ENCODE results near the gene OR2A25. TPM values are rescaled to one million over a fixed set of nuclear protein-coding genes. Genes with fewer than 3 reads are reported as not detected.
"Not testable (repeated sequence)": the region's sequence is repeated elsewhere in the genome, so short reads cannot be mapped to it uniquely, and the experiment has no call there.

The OR2A25 gene
- polyA plus RNA-seq, 6 donors from 2014 or later = not detected

GRCh38 chr7:144037414-144038035 is 32.1 kb upstream of the OR2A25 start:
- no peak for DNase-seq
- H3K27me3 Mint-ChIP-seq = peaks cover 13 to 28% (median 15%) of the 10 kb centered on the region in 3 donors
- ATAC-seq (ENCODE audit: low read depth in 2 of 2) = no peak
- H3K9me3 Mint-ChIP-seq = no peaks in the 10 kb centered on the region
- no peak overlapping the region for H3K27ac Mint-ChIP-seq
- no peak overlapping the region for H3K4me3 Mint-ChIP-seq
- H3K36me3 Mint-ChIP-seq = no peaks in the 10 kb centered on the region
- H3K4me1 Mint-ChIP-seq = no peaks in the 10 kb centered on the region

- H3K9me3 Mint-ChIP-seq = no peaks in the 10 kb centered on the region
- H3K36me3 Mint-ChIP-seq = no peaks in the 10 kb centered on the region
- DNase-seq = no peak
- H3K27ac Mint-ChIP-seq = no peak overlapping the region
- H3K4me1 Mint-ChIP-seq = no peaks in the 10 kb centered on the region
- ATAC-seq (ENCODE audit: low read depth in 2 of 2) = no peak
- no peak overlapping the region for H3K4me3 Mint-ChIP-seq
- peaks cover 11 to 16% (median 13%) of the 10 kb centered on the region in 3 donors for H3K27me3 Mint-ChIP-seq
Observed at GRCh38 chr7:144038887-144039286, 30.7 kb upstream of the OR2A25 start.

DNA sequence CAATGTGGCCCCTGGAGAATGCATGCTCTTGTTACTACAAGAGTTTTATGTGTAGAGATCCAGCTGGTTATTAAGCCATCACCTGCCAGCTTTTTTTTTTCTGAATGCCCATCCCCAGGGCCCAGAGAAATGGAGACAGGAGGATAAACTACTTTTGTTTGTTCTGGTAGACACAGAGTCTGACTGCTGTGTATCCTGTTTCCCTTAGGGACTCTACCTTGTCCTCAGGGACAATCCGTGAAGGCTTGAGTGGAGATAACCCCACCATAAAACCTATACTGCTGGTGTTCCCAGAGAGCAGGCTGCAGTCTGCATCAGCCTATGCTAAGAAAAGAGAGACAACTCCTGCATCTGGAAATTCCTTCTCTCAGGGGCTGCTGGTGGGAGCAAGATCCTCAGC is 21.0 kb upstream of the OR2A25 start, which contains the start of gene OR2A5:
Gene OR2A5, plus strand, starts transcription at position 301 of the 400 bp plus-strand sequence. CDS start 1,454 bp downstream, outside the sequence.
- Mint-ChIP-seq H3K9me3 (peaks cover 0 to 4% (median 0%) of the 10 kb centered on the region in 7 donors), H3K27me3 (peaks cover 14 to 27% (median 15%) of the 10 kb centered on the region in 3 donors), H3K36me3 (no peaks in the 10 kb centered on the region), H3K4me1 (no peaks in the 10 kb centered on the region), H3K27ac (no peak within 1 kb of the TSS), H3K4me3 (no peak within 1 kb of the TSS)
- DNase-seq = no peak
- ATAC-seq (ENCODE audit: low read depth in 2 of 2) = no peak

DNA sequence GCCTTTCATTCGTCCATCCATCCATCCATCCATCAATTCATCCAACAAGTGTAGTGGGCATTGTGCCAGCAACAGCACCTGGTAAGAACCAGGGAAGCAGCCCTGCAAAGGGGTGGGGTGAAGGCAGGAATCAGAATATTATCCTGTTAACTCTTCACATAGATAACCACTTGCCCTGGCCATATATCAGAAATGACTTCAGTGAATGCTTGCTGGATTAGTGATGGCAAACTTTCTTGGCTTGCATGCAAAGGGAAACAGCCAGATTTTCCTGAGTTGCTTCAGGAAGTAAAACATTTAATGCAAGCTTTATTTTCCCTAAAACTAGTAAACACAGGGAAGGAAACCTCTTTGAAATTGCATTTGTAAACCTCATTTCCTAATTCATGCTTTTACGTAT is 20.1 kb upstream of the OR2A25 start:
- DNase-seq = no peak
- Mint-ChIP-seq H3K9me3 (peaks cover 0 to 4% (median 0%) of the 10 kb centered on the region in 7 donors), H3K4me1 (no peaks in the 10 kb centered on the region)

GRCh38 chr7:144050093-144050492 is 19.5 kb upstream of the OR2A25 start:
- no peak for DNase-seq
- no peak overlapping the region for H3K4me3 Mint-ChIP-seq
- no peak overlapping the region for H3K27ac Mint-ChIP-seq
- no peaks in the 10 kb centered on the region for H3K4me1 Mint-ChIP-seq
- ATAC-seq (ENCODE audit: low read depth in 2 of 2) = no peak
- peaks cover 13 to 30% (median 15%) of the 10 kb centered on the region in 3 donors for H3K27me3 Mint-ChIP-seq
- peaks cover 0 to 2% (median 0%) of the 10 kb centered on the region in 7 donors for H3K9me3 Mint-ChIP-seq
- H3K36me3 Mint-ChIP-seq = no peaks in the 10 kb centered on the region

More for the DNA sequence above, 20.1 kb upstream of the OR2A25 start:
- no peaks in the 10 kb centered on the region for H3K36me3 Mint-ChIP-seq
- no peak overlapping the region for H3K27ac Mint-ChIP-seq
- ATAC-seq (ENCODE audit: low read depth in 2 of 2) = no peak
- H3K4me3 Mint-ChIP-seq = no peak overlapping the region
- peaks cover 13 to 30% (median 15%) of the 10 kb centered on the region in 3 donors for H3K27me3 Mint-ChIP-seq

DNA sequence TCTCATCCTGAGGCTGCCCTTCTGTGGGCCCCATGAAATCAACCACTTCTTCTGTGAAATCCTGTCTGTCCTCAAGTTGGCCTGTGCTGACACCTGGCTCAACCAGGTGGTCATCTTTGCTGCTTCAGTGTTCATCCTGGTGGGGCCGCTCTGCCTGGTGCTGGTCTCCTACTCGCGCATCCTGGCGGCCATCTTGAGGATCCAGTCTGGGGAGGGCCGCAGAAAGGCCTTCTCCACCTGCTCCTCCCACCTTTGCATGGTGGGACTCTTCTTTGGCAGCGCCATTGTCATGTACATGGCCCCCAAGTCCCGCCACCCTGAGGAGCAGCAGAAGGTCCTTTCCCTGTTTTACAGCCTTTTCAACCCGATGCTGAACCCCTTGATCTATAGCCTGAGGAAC is 18.7 kb upstream of the OR2A25 start:
- H3K4me1 Mint-ChIP-seq; DNase-seq; H3K36me3 Mint-ChIP-seq; H3K27ac Mint-ChIP-seq; ATAC-seq (ENCODE audit: low read depth in 2 of 2); H3K4me3 Mint-ChIP-seq; H3K9me3 Mint-ChIP-seq: not testable (repeated sequence)
- H3K27me3 Mint-ChIP-seq = peaks cover 13 to 36% (median 20%) of the 10 kb centered on the region in 3 donors

GRCh38 chr7:144057954-144058353 is 11.7 kb upstream of the OR2A25 start:
- no peak for DNase-seq
- Mint-ChIP-seq H3K27ac (no peak overlapping the region), H3K9me3 (peaks cover 4 to 22% (median 13%) of the 10 kb centered on the region in 7 donors), H3K4me3 (no peak overlapping the region), H3K4me1 (no peaks in the 10 kb centered on the region), H3K36me3 (peaks cover 0 to 4% of the 10 kb centered on the region in 2 donors), H3K27me3 (peaks cover 15 to 23% (median 17%) of the 10 kb centered on the region in 3 donors)
- ATAC-seq (ENCODE audit: low read depth in 2 of 2) = no peak

DNA sequence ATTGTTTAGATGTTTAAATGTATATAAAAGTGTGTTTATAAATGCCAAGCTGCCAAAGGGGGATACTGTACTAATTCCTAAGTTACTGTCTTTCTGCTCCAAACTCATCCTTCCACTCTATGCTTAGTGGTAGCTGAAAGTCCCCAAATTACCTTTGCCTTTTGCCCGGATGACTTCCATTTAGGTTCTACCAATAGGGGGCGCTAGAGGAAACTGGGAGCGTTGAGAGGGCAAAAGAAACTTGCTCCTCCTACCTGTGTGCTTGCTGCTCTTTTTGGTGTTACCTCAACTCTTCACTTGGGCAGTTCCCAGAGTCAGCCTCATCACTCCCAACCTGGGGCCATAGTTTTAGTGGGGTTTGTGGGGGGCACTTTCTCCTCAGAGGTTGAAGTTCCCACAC is 5.9 kb upstream of the OR2A25 start:
- DNase-seq (no peak), ATAC-seq (ENCODE audit: low read depth in 2 of 2) (no peak)
- Mint-ChIP-seq H3K36me3 (peaks cover 0 to 4% of the 10 kb centered on the region in 2 donors), H3K4me1 (no peaks in the 10 kb centered on the region), H3K4me3 (no peak overlapping the region), H3K27ac (no peak overlapping the region), H3K27me3 (peaks cover 0 to 26% (median 18%) of the 10 kb centered on the region in 3 donors), H3K9me3 (peaks cover 4 to 29% (median 15%) of the 10 kb centered on the region in 7 donors)

DNA sequence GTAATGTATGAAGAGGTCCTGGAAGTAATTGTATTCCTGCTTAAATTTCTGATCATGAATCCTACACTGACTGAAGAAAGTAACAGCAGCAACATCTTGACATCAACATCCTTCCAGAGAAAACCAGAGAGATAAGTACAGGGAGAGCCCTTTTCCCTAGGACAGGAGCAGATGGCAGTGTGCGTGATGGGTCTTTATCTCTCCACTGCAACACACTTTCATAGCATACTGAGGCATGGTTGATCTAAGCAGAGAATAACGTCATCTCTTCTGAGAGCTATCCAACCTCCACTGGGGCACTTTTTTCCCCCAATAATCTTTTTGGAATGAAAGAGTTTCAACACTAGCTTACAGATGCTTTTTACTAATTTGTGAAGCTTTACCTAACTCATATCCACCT is 342 bp downstream of the OR2A25 start:
- no peak overlapping the region for H3K27ac Mint-ChIP-seq
- ATAC-seq (ENCODE audit: low read depth in 2 of 2) (no peak), DNase-seq (no peak)
- H3K4me3 Mint-ChIP-seq = no peak overlapping the region
- H3K9me3 Mint-ChIP-seq = peaks cover 0 to 8% (median 0%) of the 10 kb centered on the region in 7 donors
- no peaks in the 10 kb centered on the region for H3K36me3 Mint-ChIP-seq
- H3K4me1 Mint-ChIP-seq = no peaks in the 10 kb centered on the region
- peaks cover 4 to 11% (median 8%) of the 10 kb centered on the region in 3 donors for H3K27me3 Mint-ChIP-seq

DNA sequence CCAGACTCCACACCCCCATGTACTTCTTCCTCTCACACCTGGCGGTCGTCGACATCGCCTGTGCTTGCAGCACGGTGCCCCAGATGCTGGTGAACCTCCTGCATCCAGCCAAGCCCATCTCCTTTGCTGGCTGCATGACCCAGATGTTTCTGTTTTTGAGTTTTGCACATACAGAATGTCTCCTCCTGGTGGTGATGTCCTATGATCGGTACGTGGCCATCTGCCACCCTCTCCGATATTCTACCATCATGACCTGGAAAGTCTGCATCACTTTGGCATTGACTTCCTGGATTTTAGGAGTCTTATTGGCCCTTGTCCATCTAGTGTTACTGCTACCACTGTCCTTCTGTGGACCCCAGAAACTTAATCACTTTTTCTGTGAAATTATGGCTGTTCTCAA is 4.8 kb downstream of the OR2A25 start:
- no peak overlapping the region for H3K4me3 Mint-ChIP-seq
- H3K36me3 Mint-ChIP-seq = no peaks in the 10 kb centered on the region

DNA sequence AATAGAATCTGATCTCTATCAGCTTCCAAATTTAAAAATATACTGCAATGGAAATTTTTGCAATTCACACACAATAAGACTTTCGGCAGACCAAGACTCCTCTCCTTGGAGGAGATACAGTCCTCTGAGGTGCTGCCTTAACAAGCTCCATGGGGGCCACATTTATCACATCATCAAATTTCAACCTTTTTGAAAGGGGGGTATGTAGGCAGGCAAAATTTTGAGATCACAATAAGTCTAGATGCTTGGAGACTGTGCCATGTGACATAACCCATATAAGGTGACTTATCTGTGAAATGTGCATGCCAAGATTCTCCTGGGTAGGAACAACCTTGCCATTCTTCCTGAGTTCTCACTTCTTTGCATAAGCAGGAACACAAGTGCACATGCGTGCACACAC is 16.4 kb downstream of the OR2A25 start, which contains the start of gene OR2A12:
Gene OR2A12, plus strand, starts transcription at position 301 of the 400 bp plus-strand sequence. CDS start 8,830 bp downstream, outside the sequence.
- Mint-ChIP-seq H3K9me3 (peaks cover 0 to 6% (median 3%) of the 10 kb centered on the region in 7 donors), H3K27ac (no peak within 1 kb of the TSS), H3K36me3 (no peaks in the 10 kb centered on the region), H3K4me1 (no peaks in the 10 kb centered on the region), H3K4me3 (no peak within 1 kb of the TSS), H3K27me3 (peaks cover 0 to 17% (median 0%) of the 10 kb centered on the region in 3 donors)
- DNase-seq (no peak), ATAC-seq (ENCODE audit: low read depth in 2 of 2) (no peak)

More for the DNA sequence above, 4.8 kb downstream of the OR2A25 start:
- H3K4me1 Mint-ChIP-seq = no peaks in the 10 kb centered on the region
- H3K27me3 Mint-ChIP-seq = peaks cover 3 to 10% (median 6%) of the 10 kb centered on the region in 3 donors
- no peak for DNase-seq
- H3K27ac Mint-ChIP-seq = no peak overlapping the region
- ATAC-seq (ENCODE audit: low read depth in 2 of 2) = no peak
- H3K9me3 Mint-ChIP-seq = no peaks in the 10 kb centered on the region

DNA sequence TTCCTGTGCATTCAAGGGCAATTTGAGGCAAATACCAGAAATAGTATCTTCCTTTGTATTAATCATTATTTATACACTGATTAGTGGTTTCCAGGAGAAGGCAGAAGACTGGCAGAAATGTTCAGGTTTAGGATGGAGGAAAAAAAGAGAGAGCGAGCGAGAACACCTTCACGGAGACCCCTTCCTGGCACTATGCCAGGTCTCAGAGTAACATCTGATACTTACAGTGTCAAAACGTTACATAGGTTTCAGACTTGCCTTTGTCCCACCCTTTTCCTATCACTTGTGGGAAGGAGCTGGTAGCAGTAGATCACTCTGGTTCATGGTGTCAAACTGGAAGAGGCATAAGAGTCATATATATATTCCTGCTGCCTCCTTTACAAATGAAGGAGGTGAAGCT is 17.1 kb downstream of the OR2A25 start:
- DNase-seq = no peak
- no peaks in the 10 kb centered on the region for H3K36me3 Mint-ChIP-seq

DNA sequence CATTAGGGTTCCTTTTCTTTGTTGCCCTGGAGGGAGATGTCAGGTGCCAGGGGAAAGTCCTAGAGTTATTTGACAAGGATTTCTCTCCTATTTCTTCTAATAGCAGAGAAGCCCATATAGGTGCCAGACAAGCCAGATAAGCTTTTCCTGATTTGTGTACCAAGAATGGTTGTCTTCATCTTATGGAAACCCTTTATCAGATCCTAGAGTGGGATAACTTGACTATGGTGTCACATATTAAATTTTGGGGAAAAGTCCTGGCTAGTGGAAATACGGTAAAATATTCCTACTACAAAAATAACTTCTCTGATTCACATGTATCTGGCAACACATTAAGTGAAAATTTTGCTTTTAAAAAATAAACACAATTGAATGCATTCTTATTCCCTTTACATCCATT is 17.6 kb downstream of the OR2A25 start:
- no peak for ATAC-seq (ENCODE audit: low read depth in 2 of 2)
- H3K36me3 Mint-ChIP-seq = no peaks in the 10 kb centered on the region
- peaks cover 0 to 16% (median 7%) of the 10 kb centered on the region in 7 donors for H3K9me3 Mint-ChIP-seq
- no peak overlapping the region for H3K4me3 Mint-ChIP-seq
- H3K27ac Mint-ChIP-seq = no peak overlapping the region
- DNase-seq = no peak
- H3K27me3 Mint-ChIP-seq = peaks cover 0 to 11% (median 0%) of the 10 kb centered on the region in 3 donors
- H3K4me1 Mint-ChIP-seq = no peaks in the 10 kb centered on the region

More for the DNA sequence above, 17.1 kb downstream of the OR2A25 start:
- ATAC-seq (ENCODE audit: low read depth in 2 of 2) = no peak
- Mint-ChIP-seq H3K4me1 (no peaks in the 10 kb centered on the region), H3K4me3 (no peak overlapping the region), H3K27me3 (peaks cover 0 to 16% (median 0%) of the 10 kb centered on the region in 3 donors), H3K27ac (no peak overlapping the region), H3K9me3 (peaks cover 0 to 13% (median 6%) of the 10 kb centered on the region in 7 donors)

DNA sequence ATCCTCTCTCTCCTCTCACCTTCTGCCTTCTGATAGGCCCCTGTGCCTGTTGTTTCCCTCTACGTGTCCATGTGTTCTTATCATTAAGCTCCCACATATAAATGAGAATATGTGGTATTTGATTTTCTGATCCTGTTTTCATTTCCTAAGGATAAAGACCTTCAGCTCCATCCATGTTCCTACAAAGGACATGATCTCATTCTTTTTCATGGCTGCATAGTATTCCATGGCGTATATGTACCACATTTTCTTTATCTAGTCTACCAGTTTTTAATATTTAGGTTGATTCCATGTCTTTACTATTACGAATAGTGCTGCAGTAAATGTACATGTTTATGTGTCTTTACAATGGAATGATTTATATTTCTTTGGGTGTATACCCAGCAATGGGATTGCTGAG is 21.1 kb downstream of the OR2A25 start:
- ATAC-seq (ENCODE audit: low read depth in 2 of 2) (no peak), DNase-seq (no peak)
- no peak overlapping the region for H3K4me3 Mint-ChIP-seq
- H3K27me3 Mint-ChIP-seq = peaks cover 0 to 8% (median 0%) of the 10 kb centered on the region in 3 donors
- peaks cover 0 to 22% (median 12%) of the 10 kb centered on the region in 7 donors for H3K9me3 Mint-ChIP-seq
- no peak overlapping the region for H3K27ac Mint-ChIP-seq
- no peaks in the 10 kb centered on the region for H3K36me3 Mint-ChIP-seq
- no peaks in the 10 kb centered on the region for H3K4me1 Mint-ChIP-seq
